ENCODE results near the gene INKA2. TPM values are rescaled to one million over a fixed set of nuclear protein-coding genes. Genes with fewer than 3 reads are reported as not detected.

The INKA2 gene
- total RNA-seq, 4 donors from 2014 or later: 0.51 to 16.4 (median 6.4) TPM; not detected in 1

GRCh38 chr1:111778066-111778465 is 38.9 kb upstream of the INKA2 start:
- no peak for DNase-seq
- H3K9me3 ChIP-seq: no peaks in the 10 kb centered on the region
- TF ChIP-seq POLR2A (IDR thresholded peaks at IDR 0.05) (no peak), CTCF (IDR thresholded peaks at IDR 0.05) (no peak)
- H3K27me3 ChIP-seq: no peaks in the 10 kb centered on the region
- H3K36me3 ChIP-seq: no peaks in the 10 kb centered on the region
- no peak overlapping the region for H3K27ac ChIP-seq
- no peaks in the 10 kb centered on the region for H3K4me1 ChIP-seq
- no peak overlapping the region for H3K4me3 ChIP-seq
- intact Hi-C loops (cut with DNase I; ENCODE audit: low total_unique reads): no loop called here

GRCh38 chr1:111777301-111777700 is 38.1 kb upstream of the INKA2 start:
- TF ChIP-seq CTCF (IDR thresholded peaks at IDR 0.05) (no peak), POLR2A (IDR thresholded peaks at IDR 0.05) (no peak)
- no peak for DNase-seq
- Histone ChIP-seq H3K9me3 (no peaks in the 10 kb centered on the region), H3K27ac (no peak overlapping the region), H3K36me3 (no peaks in the 10 kb centered on the region), H3K4me3 (no peak overlapping the region), H3K27me3 (no peaks in the 10 kb centered on the region), H3K4me1 (no peaks in the 10 kb centered on the region)
- intact Hi-C loops (cut with DNase I; ENCODE audit: low total_unique reads): no loop called here

- no peaks in the 10 kb centered on the region for H3K27me3 ChIP-seq
- H3K27ac ChIP-seq: no peak overlapping the region
- no peaks in the 10 kb centered on the region for H3K4me1 ChIP-seq
- H3K36me3 ChIP-seq: no peaks in the 10 kb centered on the region
- TF ChIP-seq CTCF (IDR thresholded peaks at IDR 0.05) (no peak), POLR2A (IDR thresholded peaks at IDR 0.05) (no peak)
- no peaks in the 10 kb centered on the region for H3K9me3 ChIP-seq
- no peak overlapping the region for H3K4me3 ChIP-seq
- intact Hi-C loops (cut with DNase I; ENCODE audit: low total_unique reads): no loop called here
- DNase-seq: no peak
Observed at GRCh38 chr1:111776861-111777260, 37.7 kb upstream of the INKA2 start.

- no peaks in the 10 kb centered on the region for H3K36me3 ChIP-seq
- intact Hi-C loops (cut with DNase I; ENCODE audit: low total_unique reads): no loop called here
Observed at GRCh38 chr1:111776391-111776790, 37.2 kb upstream of the INKA2 start.

GRCh38 chr1:111775966-111776365 is 36.8 kb upstream of the INKA2 start:
- intact Hi-C loops (cut with DNase I; ENCODE audit: low total_unique reads): no loop called here
- Histone ChIP-seq H3K4me3 (no peak overlapping the region), H3K9me3 (no peaks in the 10 kb centered on the region), H3K27ac (no peak overlapping the region), H3K27me3 (no peaks in the 10 kb centered on the region), H3K36me3 (no peaks in the 10 kb centered on the region), H3K4me1 (no peaks in the 10 kb centered on the region)
- TF ChIP-seq CTCF (IDR thresholded peaks at IDR 0.05) (no peak), POLR2A (IDR thresholded peaks at IDR 0.05) (no peak)
- DNase-seq: no peak

More at GRCh38 chr1:111776391-111776790, 37.2 kb upstream of the INKA2 start:
- DNase-seq: no peak
- no peaks in the 10 kb centered on the region for H3K27me3 ChIP-seq
- TF ChIP-seq POLR2A (IDR thresholded peaks at IDR 0.05): no peak
- no peak for TF ChIP-seq CTCF (IDR thresholded peaks at IDR 0.05)
- H3K4me1 ChIP-seq: no peaks in the 10 kb centered on the region
- H3K9me3 ChIP-seq: no peaks in the 10 kb centered on the region
- H3K27ac ChIP-seq: no peak overlapping the region
- no peak overlapping the region for H3K4me3 ChIP-seq
